ENCODE results near the gene HS3ST6.
"Not testable (repeated sequence)": the region's sequence is repeated elsewhere in the genome, so short reads cannot be mapped to it uniquely, and the experiment has no call there.

Gene HS3ST6

DNA sequence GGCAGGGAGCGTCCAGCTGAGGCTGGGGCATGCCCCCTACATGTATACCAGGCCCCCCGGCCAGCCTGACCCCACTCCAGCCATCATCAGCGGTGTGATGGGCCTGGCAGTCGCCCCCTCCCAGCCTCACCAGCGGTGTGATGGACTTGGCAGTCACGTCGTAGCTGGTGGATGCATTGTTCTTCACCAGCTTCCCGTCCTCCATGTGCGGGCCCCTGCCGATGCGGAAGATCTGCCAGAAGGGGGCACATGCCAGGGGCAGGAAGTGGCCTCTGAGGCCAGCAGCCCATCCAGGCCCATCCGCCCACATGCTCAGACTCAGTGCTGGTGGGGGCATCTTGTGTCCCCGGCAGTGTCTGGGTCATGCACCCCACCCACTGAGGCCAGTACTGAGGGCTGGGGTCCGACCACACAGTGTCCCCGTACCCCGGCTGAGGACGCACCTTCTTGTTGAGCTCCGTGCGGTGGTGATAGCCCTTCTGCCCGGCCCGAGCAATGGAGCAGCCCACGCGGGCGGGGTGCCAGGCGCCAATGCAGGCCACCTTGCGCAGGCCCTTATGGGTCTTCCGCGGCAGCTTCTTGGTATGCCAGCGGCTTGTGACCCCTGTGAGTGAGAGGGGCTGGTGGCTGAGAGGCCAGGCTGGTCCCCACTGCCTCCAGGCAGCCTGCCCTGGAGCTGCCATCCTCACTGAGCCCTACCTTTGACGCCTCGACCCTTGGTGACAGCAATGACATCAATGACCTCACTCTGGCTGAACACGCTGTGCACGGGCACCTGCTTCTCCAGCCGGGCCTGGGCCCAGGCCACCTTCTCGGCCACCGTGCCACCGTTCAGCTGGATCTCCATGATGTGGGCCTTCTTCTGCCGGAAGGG is 28.5 kb upstream of the HS3ST6 start:
- DNase-seq = no peak

DNA sequence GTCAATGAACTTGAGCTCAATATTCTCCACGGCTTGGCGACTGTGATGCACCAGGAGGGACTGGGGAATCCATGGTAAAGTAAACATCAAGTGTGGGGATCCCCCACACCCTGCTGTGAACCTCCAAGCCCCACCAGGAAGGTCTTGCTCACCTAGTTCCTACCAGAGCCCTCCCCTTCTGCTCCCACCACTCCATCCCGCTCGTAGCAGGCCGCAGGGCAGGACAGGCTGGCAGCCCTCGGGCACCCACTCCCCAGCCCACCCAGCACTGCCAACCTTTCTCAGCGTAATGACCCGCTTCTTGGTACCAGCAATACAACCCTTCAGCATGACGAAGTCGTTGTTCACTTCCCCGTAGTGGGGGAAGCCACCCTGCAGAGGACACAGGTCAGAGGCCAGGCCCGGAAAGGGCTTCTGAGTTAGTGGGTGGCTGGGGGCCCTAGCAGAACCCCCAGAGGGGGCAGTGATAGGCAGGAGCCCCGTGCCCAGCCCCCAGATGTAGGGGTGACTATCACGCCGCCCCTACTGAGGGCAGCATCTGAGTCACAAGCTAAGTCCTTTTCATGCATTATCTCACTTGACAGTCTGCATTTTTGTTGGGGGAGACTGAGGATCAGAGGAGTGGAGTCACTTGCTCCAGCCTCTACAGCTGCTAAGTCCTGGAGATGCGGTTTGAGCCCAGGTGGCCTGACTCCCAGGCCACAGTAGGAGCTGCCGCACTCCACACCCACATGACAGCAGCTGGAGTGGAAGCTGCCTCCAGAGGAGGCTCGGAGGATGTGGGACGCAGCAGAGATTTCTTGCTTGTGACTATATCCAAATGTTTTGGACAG is 27.6 kb upstream of the HS3ST6 start:
- no peak for DNase-seq

DNA sequence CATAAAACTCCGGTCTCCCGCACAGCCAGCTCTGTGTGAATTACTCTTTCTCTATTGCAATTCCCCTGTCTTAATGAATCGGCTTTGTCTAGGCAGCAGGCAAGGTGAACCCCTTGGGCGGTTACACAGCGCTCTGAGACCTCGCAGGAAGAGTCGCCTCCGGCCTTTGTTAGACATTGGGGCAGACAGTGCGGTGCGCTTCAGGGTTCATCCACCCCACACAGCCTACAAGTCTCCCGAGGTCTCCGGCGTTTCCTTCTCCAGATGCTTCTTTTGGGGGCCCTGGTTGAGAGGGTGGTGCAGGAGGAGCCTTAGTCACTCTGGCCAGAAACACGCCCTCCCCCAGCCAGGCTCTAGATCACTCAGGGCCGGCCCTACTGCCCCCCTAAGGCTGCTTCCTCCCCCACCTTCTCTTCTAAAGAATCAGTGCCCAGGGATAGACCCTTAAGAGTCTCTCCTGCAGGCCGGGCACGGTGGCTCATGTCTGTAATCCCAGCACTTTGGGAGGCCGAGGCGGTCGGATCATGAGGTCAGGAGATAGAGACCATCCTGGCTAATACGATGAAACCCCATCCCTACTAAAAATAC is 26.5 kb upstream of the HS3ST6 start:
- DNase-seq = no peak

DNA sequence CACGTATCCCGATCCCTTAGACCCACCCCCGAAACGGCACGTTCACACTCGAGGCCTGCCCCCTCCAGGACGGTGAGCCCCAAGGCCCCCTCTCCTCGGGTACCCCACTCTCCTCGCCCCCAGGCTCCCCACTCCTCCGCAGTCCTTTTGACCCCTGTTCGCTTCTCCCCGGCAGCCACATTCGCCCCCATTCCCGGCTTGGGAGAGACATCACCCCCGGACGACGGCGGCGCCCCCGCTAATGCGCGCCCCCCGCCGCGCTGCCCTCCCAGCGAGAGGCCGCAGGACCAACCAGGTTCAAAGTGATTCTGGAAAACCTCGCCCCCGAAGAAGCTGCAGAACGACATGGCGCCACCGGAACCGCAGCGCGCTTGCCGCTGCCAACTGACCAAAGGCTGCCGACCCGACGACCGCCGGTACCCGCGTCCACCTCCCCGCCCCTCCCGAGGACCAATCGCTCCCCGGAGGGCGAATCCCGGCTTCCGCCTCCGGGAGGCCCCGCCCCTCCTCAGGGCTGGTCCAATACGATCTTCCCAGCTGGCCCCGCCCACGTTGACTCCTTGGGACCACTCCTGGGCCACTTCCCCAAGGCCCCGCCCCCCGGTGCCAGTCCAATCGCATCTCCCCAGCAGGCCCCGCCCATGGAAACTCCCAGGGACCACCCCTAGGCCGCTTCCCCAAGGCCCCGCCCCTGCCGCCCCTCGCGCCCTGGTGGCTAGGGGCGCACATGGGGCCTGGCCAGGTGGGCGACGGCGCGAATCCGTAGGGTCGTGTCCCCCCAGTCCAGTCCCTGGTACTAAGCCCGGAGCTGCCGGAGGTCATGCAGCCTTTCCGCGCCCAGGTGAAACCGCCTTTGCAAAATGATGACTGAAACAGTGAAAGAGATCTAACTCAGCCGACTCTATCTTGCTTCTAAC is 24.9 kb upstream of the HS3ST6 start, which contains the start of gene MSRB1:
MSRB1 (minus strand) TSS at position 390 of the 917 bp plus-strand sequence; CDS start at position 347, 43 bp downstream.
- peak; percentile 98 for DNase-seq

DNA sequence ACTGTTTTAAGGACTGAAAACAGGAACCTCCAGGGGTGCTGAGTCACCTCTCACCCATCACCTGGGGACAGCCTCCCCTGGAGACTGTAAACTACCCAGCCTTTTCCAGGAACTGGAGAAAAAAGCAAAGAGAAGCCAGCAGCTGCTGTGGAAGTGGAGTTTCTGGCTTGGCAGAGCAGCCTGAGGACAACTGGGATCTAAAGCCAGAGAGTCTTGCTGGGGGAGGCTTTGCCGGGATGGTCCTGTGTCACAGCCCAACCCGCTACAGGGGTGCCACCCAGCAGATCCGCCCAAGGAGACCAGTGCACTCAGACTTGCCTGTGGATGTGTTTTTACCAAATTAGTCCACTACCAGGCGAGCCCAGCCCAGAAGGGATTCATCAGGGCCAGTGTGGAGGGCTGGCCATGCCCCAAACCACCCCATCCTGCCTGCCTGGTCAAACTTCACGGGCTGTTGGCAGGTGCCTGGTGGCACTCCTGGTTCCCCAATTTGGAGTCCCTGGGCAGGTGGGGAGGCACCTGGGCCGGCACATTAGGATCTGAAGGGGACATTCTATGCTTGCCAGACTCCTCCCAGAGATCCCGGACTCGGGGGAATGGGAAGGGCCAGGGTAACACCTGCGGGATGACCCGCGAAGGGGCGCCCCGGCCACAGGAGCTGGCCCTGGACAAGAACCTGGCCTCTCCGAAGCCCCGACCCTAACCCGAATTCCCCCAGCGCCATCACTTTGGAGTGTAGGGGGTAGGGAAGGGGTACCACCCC is 24.0 kb upstream of the HS3ST6 start:
- no peak for DNase-seq

DNA sequence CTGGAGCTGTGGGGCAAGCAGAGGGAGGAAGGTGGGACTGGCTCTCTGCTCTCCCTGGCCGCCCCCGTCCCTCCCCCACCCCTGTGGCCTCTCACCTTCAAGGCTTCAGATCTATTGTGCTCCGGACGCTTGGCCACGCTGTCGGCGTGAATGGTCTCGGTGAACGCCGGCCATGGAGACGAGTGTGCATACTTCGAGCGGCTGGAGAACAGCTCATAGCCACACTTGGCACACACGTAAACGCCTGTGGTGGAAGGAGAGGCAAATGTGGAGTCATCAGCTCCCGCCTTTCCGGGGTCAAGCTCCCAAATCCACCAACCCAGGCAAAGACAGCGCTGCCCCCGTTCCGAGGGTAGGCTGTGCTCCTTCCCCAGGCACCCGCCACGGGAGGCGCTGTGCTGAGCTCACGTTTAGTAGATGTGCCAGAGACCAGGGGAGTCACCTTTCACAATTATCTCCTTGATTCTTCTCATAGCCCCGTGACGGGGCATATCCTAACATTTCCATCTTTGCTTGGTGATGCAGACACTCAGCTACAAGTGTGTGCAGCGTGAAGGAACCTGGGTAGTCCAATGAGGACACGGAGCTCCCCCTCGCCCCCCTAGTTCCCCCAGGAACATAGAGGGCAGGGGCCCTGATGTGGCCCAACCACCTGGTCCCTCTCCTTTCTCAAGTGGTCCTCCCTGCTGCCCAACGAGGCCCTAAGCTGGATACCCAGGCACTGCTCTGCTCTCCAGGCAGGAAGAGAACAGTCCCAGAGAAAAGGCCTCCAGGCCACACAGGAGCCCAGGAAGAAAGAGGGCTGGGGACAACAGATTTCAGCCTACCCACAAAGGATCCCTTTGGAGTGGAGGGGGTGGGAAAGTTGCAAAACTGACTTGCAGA is 23.2 kb upstream of the HS3ST6 start:
- no peak for DNase-seq

DNA sequence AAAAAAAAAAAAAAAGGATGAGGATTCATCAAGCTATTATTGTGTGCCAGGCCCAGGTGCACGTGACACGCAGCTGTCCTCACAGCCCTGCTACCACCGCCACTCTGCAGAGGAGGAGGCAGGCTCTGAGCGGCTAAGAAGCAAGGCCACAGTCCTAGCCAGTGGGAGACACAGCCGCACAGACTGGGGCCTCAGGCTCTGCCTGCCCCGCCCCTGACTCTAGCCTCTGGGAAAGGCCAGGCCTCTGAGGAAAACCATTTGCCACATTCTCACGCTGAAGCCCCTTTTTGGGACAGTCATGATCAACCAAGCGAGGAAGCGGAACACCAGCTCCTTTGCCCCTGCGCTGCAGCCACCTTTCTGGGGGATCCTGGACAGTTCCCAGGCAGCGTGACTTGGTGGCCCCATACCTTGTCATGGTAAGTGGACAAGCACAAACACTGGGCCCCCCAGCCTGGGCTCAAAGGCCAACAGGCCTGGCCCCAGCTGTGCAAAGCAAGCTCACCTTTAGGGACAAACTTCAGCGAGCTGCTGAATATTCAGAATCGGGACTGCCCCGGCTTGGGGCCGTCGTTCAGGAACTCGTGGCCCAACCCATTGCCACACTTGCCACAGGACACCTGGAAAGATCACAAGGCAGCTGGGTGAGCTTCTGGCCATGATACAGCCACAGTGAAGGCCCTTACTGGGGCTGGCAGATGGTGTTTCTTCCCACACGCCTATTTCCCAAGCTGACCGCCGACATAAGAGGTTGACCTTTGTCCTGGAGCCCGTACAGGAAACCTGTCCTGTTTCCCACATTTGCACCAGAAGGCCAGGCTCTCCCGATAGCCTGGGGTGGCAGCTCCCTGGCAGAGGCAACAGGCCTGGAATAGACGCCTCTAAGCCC is 22.3 kb upstream of the HS3ST6 start:
- DNase-seq = no peak

DNA sequence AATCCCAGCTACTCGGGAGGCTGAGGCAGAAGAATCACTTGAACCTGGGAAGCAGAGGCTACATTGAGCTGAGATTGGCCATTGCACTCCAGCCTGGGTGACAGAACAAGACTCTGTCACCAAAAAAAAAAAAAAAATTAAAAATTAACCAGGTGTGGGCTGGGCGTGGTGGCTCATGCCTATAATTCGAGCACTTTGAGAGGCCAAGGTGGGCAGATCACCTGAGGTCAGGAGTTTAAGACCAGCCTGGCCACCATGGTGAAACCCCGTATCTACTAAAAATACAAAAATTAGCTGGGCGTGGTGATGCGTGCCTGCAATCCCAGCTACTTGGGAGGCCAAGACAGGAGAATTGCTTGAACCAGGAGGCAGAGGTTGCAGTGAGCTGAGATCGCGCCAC is 21.6 kb upstream of the HS3ST6 start:
- DNase-seq = not testable (repeated sequence)

DNA sequence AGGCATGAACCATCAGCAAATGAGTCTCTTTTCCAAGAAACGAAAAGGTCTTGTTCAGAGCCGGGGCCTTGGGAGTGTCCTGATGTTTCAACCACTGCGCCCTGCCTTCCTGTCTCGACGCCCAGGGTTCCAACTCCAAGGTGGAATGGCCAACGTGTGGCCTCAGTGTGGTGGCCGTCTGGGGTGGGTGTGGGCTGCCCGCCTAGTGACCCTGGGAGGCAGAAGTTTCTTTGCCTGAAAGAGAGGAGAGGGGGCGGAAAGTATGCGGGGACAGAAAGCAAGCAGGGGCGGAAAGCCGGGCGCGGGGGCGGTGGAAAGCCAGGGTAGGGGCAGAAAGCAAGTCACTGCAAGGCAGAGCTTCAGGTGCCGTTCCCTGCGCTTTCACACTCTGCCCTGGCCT is 20.7 kb upstream of the HS3ST6 start:
- no peak for DNase-seq

DNA sequence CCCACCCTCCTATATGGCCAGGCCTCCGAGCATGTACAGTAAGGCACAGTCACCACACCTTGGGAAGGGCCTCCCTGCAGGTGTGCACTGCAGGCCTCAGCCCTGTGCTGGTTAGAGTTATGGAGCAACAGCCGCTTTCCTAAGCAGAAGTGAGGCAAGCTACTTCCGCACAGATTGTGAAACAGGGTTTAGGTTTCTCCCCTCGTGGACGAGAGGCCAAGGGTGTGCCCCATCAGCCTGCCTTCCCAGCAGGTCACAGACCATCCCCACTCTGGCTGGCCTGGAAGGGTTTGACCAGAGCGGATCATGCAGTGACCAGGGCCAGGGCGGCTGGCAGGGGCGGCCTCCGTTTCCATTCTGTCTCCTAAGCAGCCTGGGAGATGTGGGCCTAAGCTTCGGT is 20.1 kb upstream of the HS3ST6 start:
- DNase-seq = no peak

DNA sequence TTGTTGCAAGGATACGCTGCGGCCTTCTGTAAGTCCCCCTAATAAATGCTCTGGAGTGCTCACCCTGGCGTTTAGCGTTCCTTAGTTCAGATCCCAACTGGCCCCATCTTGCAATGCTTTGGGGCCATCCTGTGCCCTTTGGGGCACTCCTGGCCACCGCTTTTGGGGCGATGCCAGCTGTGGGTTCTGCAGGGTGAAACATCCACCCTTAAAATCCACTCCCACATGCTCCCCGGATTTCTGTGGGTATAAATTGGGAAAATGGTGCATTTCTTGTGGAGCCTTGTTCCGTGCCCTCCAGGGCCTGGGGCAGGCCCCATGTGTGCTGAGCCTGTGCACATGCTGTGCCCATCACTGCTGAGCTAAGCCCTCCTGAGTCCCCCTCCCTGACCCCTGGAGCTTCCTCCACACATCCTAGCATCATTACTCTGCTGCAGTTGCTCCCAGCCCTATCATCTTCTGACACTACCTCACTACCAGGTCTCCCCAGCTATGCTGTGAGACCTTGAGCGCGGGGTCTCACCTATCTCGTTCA is 18.8 kb upstream of the HS3ST6 start:
- no peak for DNase-seq

DNA sequence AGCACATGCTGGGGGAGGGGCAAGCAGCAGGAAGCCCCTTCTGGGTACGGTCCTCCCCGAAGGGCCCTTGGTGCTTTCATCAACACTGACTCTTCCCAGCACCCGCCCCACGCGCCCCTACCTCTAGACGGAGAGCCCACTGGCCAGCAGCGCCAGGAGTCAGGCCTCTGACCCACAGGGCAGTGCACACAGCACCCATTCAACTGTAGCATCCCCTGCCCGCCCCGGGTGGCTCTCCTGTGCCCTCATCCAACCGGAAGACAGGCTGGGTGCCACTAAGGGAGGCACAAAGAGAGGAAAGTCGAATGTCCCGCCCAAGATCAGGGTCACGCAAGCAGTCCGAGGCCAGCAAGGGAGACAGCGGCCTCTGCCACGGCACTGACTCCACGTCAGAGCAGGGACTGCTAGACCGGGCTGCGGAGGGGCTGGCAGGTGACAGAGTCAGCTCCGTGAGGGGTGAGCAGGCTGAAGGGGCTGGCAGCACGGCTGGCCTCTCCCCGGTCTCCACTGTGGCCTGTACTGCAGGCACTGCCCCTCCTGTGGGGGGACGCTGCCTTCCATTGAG is 15.0 kb upstream of the HS3ST6 start:
- no peak for DNase-seq

DNA sequence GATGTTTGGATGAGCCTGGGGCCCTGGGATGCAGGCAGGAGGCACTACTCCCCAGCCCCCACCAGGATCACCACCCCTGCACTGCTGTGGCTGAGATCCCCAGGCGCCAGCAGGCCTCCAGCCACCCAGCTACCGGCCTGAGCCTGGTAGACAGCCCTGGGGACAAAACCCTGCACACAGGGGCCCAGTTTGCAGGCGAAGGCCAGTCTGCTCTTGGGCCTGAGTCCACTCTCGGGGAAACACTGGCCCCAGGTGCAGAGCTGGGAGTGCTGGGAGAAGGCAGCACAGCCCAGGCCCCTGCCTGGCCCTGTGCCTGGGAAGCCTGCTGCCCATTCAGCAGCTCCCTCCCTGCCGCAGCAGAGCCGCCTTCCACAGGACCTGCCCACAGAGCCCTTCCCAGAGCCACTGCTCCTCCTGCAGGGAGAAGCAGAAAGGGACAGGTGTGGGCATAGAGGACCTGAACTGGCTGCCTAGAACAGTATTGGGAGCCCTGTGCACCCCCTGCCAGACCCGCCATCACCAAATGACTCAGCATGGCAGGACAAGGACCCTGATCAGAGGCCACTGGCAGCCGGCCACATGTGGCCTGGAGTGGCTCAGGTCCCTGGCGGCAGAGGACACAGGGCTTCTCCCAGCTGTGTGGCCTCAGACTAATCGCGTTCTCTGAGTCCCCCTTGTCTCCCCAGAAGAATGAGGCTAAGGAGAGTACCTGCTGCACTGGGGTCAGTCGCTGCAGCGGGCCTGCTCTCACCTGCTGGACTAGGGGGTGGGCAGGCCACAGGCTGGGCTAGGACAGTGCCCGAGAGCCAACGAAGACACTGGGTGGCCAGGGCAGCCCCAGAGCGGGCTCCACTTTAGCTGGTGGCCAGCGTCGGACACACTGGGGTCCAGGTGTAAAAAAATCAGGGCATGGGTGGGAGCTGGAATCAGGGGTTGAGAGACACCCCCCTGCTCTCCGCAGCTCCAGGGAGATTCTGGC is 14.1 kb upstream of the HS3ST6 start:
- DNase-seq = no peak

DNA sequence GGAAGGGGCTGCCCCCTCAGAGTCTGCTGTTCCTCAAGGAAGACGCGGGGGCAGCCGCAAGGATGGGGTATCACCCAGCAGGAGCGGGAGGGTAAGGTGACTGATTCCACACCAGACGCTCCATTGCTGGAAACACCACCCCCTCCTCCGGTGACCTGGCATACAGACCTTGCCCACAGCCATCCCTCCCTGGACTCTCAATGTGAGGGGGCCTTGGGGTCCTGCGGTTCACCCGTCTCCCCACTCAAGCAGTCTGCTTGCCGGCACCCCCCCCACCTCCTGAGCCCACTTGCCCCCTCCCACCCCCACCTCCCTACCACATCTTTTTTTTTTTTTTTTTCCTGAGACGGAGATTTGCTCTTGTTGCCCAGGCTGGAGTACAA is 12.1 kb upstream of the HS3ST6 start:
- no peak for DNase-seq

DNA sequence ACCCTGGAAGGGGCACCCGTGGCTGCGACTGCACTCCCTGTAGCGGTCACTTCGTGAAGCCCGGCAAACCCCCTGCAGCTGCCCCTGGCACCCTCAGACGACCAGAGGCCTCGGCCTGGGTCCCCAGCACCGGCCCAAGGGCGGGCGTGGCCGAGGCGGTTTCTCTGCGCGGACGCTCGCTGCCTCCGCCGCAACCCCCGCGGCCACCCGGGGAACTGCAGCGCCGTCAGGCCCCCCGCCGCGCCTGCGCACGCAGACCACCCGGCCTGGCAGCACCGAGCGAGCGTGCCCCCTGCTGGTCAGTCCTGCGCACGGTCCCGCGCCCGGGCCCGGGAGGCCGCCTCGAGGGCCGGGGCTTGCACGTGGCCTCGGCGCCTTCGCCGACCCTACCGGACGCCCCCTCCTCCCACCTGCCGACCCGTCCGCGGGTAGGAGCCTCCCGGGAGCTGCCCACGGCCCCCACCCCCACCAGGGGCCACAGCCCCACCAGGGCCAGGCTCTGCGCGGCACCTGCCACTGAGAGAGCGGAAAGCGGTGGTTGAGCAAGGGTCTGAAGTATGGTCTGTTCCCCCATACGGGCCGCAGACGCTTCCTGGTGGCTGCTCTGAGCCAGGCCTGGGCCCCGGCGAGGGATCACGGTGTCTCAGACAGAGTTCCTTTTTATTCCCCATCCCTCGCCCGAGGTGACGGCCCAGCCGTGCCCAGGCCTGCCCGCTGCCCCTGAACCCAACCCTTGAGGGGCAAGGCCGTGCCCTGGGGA is 11.5 kb upstream of the HS3ST6 start:
- DNase-seq = peak; percentile 73 to 84

DNA sequence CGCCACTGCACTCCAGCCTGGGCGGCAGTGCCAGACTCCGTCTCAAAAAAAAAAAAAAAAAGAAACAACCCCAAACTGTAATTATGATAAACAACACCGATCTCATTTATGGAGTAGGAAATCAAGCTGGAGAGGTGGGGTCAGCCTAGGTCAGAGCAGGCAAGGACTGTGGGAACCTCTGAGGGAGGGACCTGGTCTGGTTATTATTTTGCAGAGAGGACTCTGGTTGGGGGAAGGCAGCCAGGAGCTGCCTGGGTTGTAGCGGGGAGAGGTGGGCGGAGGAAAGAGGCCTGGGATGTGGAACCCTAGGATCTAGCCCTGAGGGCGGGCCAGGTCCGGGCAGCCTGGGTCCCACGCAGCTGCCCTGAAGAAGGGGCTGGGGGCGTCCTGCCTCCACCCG is 10.9 kb upstream of the HS3ST6 start:
- no peak for DNase-seq

DNA sequence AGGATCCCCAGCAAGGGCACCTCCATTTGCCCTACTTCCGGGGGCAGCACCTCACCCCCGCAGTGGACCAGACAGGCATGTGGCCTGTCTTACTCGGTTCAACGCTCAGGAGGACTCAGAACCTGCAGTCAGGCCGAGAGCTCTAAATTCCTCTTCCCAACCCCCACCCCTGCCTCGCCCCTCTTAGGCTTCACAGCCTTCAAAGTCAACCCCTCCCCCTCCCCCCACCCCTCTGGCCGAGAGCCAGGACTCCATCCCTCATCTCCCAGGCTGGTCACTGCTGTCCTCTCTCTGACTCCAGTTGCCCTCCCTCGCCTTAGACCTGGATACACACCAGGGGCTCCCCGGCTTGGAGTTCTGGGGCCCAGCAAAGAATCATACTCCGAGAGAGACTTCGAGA is 8.1 kb upstream of the HS3ST6 start:
- DNase-seq = no peak
